Spleen (tissue), 7 donors: ENCODE results near the gene KLC1.

Experiments used
- CTCF ChIP-seq, 11 experiments: fragments of 200-600 bp in 7 of 11; fragments of 450-650 bp in 4 of 11; sonication (generic) in 4 of 11; IDR thresholded peaks in 8 of 11; conservative IDR thresholded peaks in 3 of 11; 1 replicate in 7 of 11; 2 replicates in 4 of 11; pipeline versions ENCODE4 v1.4.0 to v1.8.0; 2016 to 2021; ENCODE audit warnings: antibody characterized with exemption in 11 of 11, inconsistent platforms in 4 of 11, mild to moderate bottlenecking in 1 of 11
- POLR2AphosphoS5 ChIP-seq, 3 donors: sonication (generic); formaldehyde crosslinking; IDR thresholded peaks; one replicate each; pipeline ENCODE4 v1.5.1; 2017; ENCODE audit warnings: antibody characterized with exemption in 3 of 3
- donor health status: DM: no; HTN: no; CAD: no; lungs with moderate emphysema.
- donor health status: DM: no; HTN: no; CAD: no.
- donor health status: DM: no; HTN: no; CAD: no.

- no peak for TF ChIP-seq CTCF (IDR thresholded peaks at IDR 0.05 in 8 of 11, conservative IDR thresholded peaks at IDR 0.05 in 3 of 11)
- TF ChIP-seq POLR2AphosphoS5 (IDR thresholded peaks at IDR 0.05), result peak in 1 of 3 donors; percentile 10
These were observed 87.2 kb downstream of the KLC1 start for GRCh38 chr14:103716091-103716801.
